ENCODE data around the gene PRR30. TPM values are rescaled to one million over a fixed set of nuclear protein-coding genes. Genes with fewer than 3 reads are reported as not detected.

The PRR30 gene
- total and polyA plus RNA-seq, 2 experiments from 2014 or later: not detected

DNA sequence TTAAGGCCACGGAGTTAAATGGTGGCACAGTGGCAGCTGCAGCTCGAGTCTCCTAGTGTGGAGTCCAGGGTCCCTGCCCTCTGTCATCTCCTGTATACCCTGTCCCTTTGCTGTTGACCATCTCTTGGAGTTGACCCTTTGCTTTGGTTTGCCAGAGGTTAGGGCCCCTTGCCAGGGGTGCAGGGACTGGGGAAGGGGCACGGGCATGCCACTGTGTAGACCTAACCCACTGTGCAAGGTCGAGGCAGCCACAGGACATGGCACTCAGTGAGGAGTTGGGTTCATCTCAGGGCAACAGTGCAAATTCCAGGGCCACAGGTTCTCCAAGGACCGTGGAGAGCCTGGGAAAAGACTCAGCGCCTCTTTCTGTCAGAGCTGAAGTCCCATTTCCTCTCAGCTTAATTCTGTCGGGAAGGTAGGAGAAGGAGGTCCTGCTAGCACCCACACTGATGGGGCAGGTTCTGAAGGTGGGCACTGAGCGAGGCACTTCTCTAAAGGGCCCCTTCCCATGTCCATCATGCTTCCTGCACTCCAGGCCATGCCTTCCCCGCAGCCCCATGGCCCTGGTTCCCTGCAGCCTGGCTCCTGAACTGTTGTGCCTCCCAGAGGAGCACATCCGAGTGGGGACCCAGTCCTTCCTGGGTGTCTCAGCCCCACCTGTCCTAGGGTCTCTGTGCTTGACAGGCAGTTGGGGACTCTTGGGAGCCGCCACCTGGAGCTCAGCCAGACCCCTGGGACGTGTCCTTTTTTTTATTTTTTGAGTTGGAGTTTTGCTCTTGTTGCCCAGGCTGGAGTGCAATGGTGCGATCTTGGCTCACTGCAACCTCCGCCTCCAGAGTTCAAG is 49.9 kb downstream of the PRR30 start:
- Histone ChIP-seq H3K79me2 (replicated peaks; ENCODE audit: insufficient read depth) (no peaks in the 10 kb centered on the region), H3K4me1 (ENCODE audit: insufficient read depth) (peaks cover 10% of the 10 kb centered on the region), H3K9me2 (ENCODE audit: insufficient read depth) (no peaks in the 10 kb centered on the region), H3F3A (replicated peaks; ENCODE audit: low read depth) (peaks cover 8% of the 10 kb centered on the region; the same call in 1 of the 2 replicates), H3K36me3 (ENCODE audit: insufficient read depth) (no peaks in the 10 kb centered on the region), H2AFZ (no peak overlapping the region), H3K4me3 (no peak overlapping the region), H3K4me2 (no peak overlapping the region), H3K27me3 (ENCODE audit: insufficient read depth) (peaks cover 16% of the 10 kb centered on the region), H4K20me1 (replicated peaks; ENCODE audit: insufficient read depth) (no peaks in the 10 kb centered on the region; the same call in 1 of the 2 replicates), H3K27ac (ENCODE audit: low read depth) (no peak overlapping the region)
- Mint-ChIP-seq H3K4me3 (no peak overlapping the region), H3K9me3 (no peaks in the 10 kb centered on the region), H3K4me1 (peaks cover 16% of the 10 kb centered on the region), H3K27ac (no peak overlapping the region), H3K36me3 (ENCODE audit: low read depth) (no peaks in the 10 kb centered on the region), H3K27me3 (ENCODE audit: insufficient read depth, low read depth, poor library complexity) (peaks cover 21% of the 10 kb centered on the region)
- DNase-seq (ENCODE audit: low spot score) (no peak), ATAC-seq (no peak)
- TF ChIP-seq ZNF114 (CRISPR knock-in tag; IDR thresholded peaks at IDR 0.05) (no peak), EZH2phosphoT487 (IDR thresholded peaks at IDR 0.05; ENCODE audit: unreplicated experiment) (no peak), ETS1 (IDR thresholded peaks at IDR 0.05) (no peak), STAT1 (IDR thresholded peaks at IDR 0.05; ENCODE audit: unreplicated experiment) (no peak), NANOG (IDR thresholded peaks at IDR 0.05; ENCODE audit: borderline replicate concordance) (no peak), CREB1 (CRISPR knock-in tag; IDR thresholded peaks at IDR 0.05; ENCODE audit: low read depth) (no peak), POLR2AphosphoS5 (IDR thresholded peaks at IDR 0.05; ENCODE audit: low read depth) (no peak), JUNB (IDR thresholded peaks at IDR 0.05; ENCODE audit: unreplicated experiment) (no peak), EZH2 (IDR thresholded peaks at IDR 0.05; ENCODE audit: low read depth, unreplicated experiment) (no peak), ZNF331 (CRISPR knock-in tag; IDR thresholded peaks at IDR 0.05; ENCODE audit: low read depth) (no peak)
- TF ChIP-seq, protein P1, sequence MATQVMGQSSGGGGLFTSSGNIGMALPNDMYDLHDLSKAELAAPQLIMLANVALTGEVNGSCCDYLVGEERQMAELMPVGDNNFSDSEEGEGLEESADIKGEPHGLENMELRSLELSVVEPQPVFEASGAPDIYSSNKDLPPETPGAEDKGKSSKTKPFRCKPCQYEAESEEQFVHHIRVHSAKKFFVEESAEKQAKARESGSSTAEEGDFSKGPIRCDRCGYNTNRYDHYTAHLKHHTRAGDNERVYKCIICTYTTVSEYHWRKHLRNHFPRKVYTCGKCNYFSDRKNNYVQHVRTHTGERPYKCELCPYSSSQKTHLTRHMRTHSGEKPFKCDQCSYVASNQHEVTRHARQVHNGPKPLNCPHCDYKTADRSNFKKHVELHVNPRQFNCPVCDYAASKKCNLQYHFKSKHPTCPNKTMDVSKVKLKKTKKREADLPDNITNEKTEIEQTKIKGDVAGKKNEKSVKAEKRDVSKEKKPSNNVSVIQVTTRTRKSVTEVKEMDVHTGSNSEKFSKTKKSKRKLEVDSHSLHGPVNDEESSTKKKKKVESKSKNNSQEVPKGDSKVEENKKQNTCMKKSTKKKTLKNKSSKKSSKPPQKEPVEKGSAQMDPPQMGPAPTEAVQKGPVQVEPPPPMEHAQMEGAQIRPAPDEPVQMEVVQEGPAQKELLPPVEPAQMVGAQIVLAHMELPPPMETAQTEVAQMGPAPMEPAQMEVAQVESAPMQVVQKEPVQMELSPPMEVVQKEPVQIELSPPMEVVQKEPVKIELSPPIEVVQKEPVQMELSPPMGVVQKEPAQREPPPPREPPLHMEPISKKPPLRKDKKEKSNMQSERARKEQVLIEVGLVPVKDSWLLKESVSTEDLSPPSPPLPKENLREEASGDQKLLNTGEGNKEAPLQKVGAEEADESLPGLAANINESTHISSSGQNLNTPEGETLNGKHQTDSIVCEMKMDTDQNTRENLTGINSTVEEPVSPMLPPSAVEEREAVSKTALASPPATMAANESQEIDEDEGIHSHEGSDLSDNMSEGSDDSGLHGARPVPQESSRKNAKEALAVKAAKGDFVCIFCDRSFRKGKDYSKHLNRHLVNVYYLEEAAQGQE (IDR thresholded peaks at IDR 0.05; ENCODE audit: unreplicated experiment): no peak
- TF ChIP-seq, protein P2, sequence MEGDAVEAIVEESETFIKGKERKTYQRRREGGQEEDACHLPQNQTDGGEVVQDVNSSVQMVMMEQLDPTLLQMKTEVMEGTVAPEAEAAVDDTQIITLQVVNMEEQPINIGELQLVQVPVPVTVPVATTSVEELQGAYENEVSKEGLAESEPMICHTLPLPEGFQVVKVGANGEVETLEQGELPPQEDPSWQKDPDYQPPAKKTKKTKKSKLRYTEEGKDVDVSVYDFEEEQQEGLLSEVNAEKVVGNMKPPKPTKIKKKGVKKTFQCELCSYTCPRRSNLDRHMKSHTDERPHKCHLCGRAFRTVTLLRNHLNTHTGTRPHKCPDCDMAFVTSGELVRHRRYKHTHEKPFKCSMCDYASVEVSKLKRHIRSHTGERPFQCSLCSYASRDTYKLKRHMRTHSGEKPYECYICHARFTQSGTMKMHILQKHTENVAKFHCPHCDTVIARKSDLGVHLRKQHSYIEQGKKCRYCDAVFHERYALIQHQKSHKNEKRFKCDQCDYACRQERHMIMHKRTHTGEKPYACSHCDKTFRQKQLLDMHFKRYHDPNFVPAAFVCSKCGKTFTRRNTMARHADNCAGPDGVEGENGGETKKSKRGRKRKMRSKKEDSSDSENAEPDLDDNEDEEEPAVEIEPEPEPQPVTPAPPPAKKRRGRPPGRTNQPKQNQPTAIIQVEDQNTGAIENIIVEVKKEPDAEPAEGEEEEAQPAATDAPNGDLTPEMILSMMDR (conservative IDR thresholded peaks at IDR 0.05; ENCODE audit: low read depth in 2 of 2): no peak
- TF ChIP-seq, protein P3, sequence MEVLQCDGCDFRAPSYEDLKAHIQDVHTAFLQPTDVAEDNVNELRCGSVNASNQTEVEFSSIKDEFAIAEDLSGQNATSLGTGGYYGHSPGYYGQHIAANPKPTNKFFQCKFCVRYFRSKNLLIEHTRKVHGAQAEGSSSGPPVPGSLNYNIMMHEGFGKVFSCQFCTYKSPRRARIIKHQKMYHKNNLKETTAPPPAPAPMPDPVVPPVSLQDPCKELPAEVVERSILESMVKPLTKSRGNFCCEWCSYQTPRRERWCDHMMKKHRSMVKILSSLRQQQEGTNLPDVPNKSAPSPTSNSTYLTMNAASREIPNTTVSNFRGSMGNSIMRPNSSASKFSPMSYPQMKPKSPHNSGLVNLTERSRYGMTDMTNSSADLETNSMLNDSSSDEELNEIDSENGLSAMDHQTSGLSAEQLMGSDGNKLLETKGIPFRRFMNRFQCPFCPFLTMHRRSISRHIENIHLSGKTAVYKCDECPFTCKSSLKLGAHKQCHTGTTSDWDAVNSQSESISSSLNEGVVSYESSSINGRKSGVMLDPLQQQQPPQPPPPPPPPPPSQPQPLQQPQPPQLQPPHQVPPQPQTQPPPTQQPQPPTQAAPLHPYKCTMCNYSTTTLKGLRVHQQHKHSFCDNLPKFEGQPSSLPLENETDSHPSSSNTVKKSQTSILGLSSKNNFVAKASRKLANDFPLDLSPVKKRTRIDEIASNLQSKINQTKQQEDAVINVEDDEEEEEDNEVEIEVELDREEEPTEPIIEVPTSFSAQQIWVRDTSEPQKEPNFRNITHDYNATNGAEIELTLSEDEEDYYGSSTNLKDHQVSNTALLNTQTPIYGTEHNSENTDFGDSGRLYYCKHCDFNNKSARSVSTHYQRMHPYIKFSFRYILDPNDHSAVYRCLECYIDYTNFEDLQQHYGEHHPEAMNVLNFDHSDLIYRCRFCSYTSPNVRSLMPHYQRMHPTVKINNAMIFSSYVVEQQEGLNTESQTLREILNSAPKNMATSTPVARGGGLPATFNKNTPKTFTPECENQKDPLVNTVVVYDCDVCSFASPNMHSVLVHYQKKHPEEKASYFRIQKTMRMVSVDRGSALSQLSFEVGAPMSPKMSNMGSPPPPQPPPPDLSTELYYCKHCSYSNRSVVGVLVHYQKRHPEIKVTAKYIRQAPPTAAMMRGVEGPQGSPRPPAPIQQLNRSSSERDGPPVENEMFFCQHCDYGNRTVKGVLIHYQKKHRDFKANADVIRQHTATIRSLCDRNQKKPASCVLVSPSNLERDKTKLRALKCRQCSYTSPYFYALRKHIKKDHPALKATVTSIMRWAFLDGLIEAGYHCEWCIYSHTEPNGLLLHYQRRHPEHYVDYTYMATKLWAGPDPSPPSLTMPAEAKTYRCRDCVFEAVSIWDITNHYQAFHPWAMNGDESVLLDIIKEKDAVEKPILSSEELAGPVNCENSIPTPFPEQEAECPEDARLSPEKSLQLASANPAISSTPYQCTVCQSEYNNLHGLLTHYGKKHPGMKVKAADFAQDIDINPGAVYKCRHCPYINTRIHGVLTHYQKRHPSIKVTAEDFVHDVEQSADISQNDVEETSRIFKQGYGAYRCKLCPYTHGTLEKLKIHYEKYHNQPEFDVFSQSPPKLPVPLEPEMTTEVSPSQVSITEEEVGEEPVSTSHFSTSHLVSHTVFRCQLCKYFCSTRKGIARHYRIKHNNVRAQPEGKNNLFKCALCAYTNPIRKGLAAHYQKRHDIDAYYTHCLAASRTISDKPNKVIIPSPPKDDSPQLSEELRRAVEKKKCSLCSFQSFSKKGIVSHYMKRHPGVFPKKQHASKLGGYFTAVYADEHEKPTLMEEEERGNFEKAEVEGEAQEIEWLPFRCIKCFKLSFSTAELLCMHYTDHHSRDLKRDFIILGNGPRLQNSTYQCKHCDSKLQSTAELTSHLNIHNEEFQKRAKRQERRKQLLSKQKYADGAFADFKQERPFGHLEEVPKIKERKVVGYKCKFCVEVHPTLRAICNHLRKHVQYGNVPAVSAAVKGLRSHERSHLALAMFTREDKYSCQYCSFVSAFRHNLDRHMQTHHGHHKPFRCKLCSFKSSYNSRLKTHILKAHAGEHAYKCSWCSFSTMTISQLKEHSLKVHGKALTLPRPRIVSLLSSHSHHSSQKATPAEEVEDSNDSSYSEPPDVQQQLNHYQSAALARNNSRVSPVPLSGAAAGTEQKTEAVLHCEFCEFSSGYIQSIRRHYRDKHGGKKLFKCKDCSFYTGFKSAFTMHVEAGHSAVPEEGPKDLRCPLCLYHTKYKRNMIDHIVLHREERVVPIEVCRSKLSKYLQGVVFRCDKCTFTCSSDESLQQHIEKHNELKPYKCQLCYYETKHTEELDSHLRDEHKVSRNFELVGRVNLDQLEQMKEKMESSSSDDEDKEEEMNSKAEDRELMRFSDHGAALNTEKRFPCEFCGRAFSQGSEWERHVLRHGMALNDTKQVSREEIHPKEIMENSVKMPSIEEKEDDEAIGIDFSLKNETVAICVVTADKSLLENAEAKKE (CRISPR knock-in tag; IDR thresholded peaks at IDR 0.05): no peak
